WTC11 (cell line): Measurements from ENCODE around the gene ZNF689. TPM values are rescaled to one million over a fixed set of nuclear protein-coding genes. Genes with fewer than 3 reads are reported as not detected.

ENCODE experiments used
- ATAC-seq: fragments of 200-7000 bp; cut with Tn5 transposase; 2 replicates; pipeline ENCODE4 v1.10.0; 2021; ENCODE audit warnings: mild to moderate bottlenecking, moderate library complexity
- CTCF ChIA-PET: fragments of 300-600 bp; sonication (Branson Sonifier 250); formaldehyde crosslinking; loops from one replicate; lab custom pipeline; 2021; ENCODE audit warnings: antibody characterized with exemption; lab: Charles Lee
- POLR2A ChIA-PET: fragments of 350-600 bp; sonication (Branson Sonifier 250); formaldehyde crosslinking; loops from one replicate; lab custom pipeline; 2021; ENCODE audit warnings: antibody characterized with exemption; lab: Charles Lee
- DNase-seq: peaks from one replicate; pipeline ENCODE4 v3.0.0; 2021; ENCODE audit warnings: low spot score
- H3K27ac Mint-ChIP-seq: 2 replicates; pipeline ENCODE4 v1.8.0; 2021; ENCODE audit warnings: mixed read lengths
- H3K27me3 Mint-ChIP-seq: 2 replicates; pipeline ENCODE4 v1.8.0; 2021; ENCODE audit warnings: low read depth, mild to moderate bottlenecking, moderate library complexity, mixed read lengths
- H3K36me3 Mint-ChIP-seq: 2 replicates; pipeline ENCODE4 v1.8.0; 2021; ENCODE audit warnings: mixed read lengths
- H3K4me1 Mint-ChIP-seq: 2 replicates; pipeline ENCODE4 v1.8.0; 2022; ENCODE audit warnings: mixed read lengths
- H3K4me3 Mint-ChIP-seq: 2 replicates; pipeline ENCODE4 v1.8.0; 2021; ENCODE audit warnings: mild to moderate bottlenecking, moderate library complexity, mixed read lengths
- H3K9me3 Mint-ChIP-seq: 2 replicates; pipeline ENCODE4 v1.8.0; 2021; ENCODE audit warnings: mixed read lengths
- CREB1 ChIP-seq: sonication (generic); formaldehyde crosslinking; IDR thresholded peaks from 2 replicates; pipeline ENCODE4 v1.8.0; 2023; ENCODE audit warnings: mild to moderate bottlenecking, missing genetic modification reagents
- FOXJ3 ChIP-seq: sonication (generic); formaldehyde crosslinking; IDR thresholded peaks from 2 replicates; pipeline ENCODE4 v1.9.0; 2021; ENCODE audit warnings: missing genetic modification reagents, mild to moderate bottlenecking, borderline replicate concordance
- HMGA2 ChIP-seq: fragments of 250-450 bp; sonication (Bioruptor Pico); IDR thresholded peaks from 2 replicates; pipeline ENCODE4 v1.4.0; 2021; ENCODE audit warnings: mild to moderate bottlenecking, moderate library complexity
- IRF2 ChIP-seq: sonication (generic); formaldehyde crosslinking; IDR thresholded peaks from 2 replicates; pipeline ENCODE4 v1.8.0; 2022; ENCODE audit warnings: low read depth, missing genetic modification reagents, borderline replicate concordance
- KAT7 ChIP-seq: sonication (generic); formaldehyde crosslinking; IDR thresholded peaks from 2 replicates; pipeline ENCODE4 v1.8.1; 2023; ENCODE audit warnings: missing genetic modification reagents, mild to moderate bottlenecking, borderline replicate concordance
- MXD4 ChIP-seq: fragments of 250-450 bp; sonication (Bioruptor Pico); IDR thresholded peaks from 2 replicates; pipeline ENCODE4 v1.8.0; 2021; ENCODE audit warnings: mild to moderate bottlenecking, moderate library complexity, borderline replicate concordance
- NR3C1 ChIP-seq: sonication (generic); formaldehyde crosslinking; conservative IDR thresholded peaks from 2 replicates; pipeline ENCODE4 v1.8.1; 2023; ENCODE audit warnings: low read depth, mild to moderate bottlenecking, missing genetic modification reagents
- STAT6 ChIP-seq: sonication (generic); formaldehyde crosslinking; conservative IDR thresholded peaks from 2 replicates; pipeline ENCODE4 v1.8.1; 2023; ENCODE audit warnings: mild to moderate bottlenecking, low read depth, missing genetic modification reagents, moderate library complexity
- TCF7 ChIP-seq: sonication (generic); formaldehyde crosslinking; IDR thresholded peaks from 2 replicates; pipeline ENCODE4 v1.8.0; 2022; ENCODE audit warnings: mild to moderate bottlenecking, low read depth, missing genetic modification reagents, moderate library complexity
- TEAD1 ChIP-seq: sonication (generic); formaldehyde crosslinking; IDR thresholded peaks from 2 replicates; pipeline ENCODE4 v1.8.0; 2022; ENCODE audit warnings: mild to moderate bottlenecking, missing genetic modification reagents
- ZBTB43 ChIP-seq: sonication (generic); formaldehyde crosslinking; IDR thresholded peaks from 2 replicates; pipeline ENCODE4 v1.8.1; 2023; ENCODE audit warnings: mild to moderate bottlenecking, missing genetic modification reagents
- total RNA-seq: library from RNA; stranded (reverse); gene quantifications from 3 replicates; pipeline ENCODE4 v1.2.3, GENCODE V29; 2021
- TF ChIP-seq, protein P1 (sequence below): fragments of 200-600 bp; IDR thresholded peaks from 2 replicates; pipeline ENCODE4 v1.8.0; 2022; ENCODE audit warnings: antibody characterized with exemption
- TF ChIP-seq, protein P2 (sequence below): sonication (generic); formaldehyde crosslinking; IDR thresholded peaks from 2 replicates; pipeline ENCODE4 v1.8.0; 2022; ENCODE audit warnings: mild to moderate bottlenecking, missing genetic modification reagents
- TF ChIP-seq, protein P3 (sequence below): fragments of 250-450 bp; sonication (Bioruptor Pico); IDR thresholded peaks from 2 replicates; pipeline ENCODE4 v2.1.2; 2022; ENCODE audit warnings: mild to moderate bottlenecking, moderate library complexity
- TF ChIP-seq, protein P4 (sequence below): sonication (generic); formaldehyde crosslinking; IDR thresholded peaks from 2 replicates; pipeline ENCODE4 v1.8.0; 2023; ENCODE audit warnings: missing genetic modification reagents

The ZNF689 gene
- total RNA-seq, 1 experiment from 2014 or later, result 13.2 TPM

DNA sequence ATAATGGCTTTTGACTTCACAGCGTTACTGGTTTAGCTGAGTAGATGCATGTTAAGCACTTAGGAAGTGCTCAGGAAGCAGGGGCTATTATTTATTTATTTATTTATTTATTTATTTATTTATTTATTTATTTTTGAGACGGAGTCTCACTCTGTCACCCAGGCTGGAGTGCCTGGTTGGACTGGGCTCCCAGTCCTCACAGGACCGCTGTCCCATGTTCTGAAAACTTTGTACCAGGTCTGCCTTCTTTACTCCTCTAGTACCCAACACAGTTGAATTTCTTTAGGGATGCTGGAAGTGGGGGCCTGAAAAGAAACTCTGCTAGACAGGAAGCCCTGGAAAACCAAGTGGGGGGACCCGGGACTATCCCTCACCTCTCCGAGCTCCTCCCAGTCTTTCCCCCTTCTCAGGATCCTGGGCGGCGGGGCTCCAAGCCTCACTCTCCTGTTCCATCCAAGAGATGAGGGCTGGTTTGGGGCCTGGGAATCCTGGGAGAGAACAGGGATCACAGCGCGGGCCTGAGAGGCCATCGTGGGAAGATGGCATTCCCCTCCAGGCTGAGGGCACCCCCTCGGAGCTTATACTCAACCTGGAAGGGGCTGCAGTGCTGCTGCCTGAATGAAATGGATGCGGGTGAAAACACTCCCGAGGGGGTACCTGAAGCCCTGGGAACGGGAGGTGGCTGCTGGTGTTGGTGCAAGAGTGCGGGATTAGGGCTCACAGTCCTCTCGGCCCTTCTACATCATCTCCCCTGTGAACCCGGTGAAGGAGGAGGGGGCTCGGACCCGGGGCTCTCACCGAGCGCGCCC is 39.3 kb downstream of the ZNF689 start:
- DNase-seq (peak; percentile 40), ATAC-seq (peak; percentile 10)
- H3K4me3 Mint-ChIP-seq, result peak overlapping the region; percentile 91
- no peaks in the 10 kb centered on the region for H3K36me3 Mint-ChIP-seq
- no peaks in the 10 kb centered on the region for H3K9me3 Mint-ChIP-seq
- no peak for TF ChIP-seq STAT6 (CRISPR knock-in tag)
- TF ChIP-seq, protein P1, sequence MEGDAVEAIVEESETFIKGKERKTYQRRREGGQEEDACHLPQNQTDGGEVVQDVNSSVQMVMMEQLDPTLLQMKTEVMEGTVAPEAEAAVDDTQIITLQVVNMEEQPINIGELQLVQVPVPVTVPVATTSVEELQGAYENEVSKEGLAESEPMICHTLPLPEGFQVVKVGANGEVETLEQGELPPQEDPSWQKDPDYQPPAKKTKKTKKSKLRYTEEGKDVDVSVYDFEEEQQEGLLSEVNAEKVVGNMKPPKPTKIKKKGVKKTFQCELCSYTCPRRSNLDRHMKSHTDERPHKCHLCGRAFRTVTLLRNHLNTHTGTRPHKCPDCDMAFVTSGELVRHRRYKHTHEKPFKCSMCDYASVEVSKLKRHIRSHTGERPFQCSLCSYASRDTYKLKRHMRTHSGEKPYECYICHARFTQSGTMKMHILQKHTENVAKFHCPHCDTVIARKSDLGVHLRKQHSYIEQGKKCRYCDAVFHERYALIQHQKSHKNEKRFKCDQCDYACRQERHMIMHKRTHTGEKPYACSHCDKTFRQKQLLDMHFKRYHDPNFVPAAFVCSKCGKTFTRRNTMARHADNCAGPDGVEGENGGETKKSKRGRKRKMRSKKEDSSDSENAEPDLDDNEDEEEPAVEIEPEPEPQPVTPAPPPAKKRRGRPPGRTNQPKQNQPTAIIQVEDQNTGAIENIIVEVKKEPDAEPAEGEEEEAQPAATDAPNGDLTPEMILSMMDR, result no peak
- no peak for TF ChIP-seq NR3C1 (CRISPR knock-in tag)
- no peak for TF ChIP-seq KAT7 (CRISPR knock-in tag)
- TF ChIP-seq, protein P2, sequence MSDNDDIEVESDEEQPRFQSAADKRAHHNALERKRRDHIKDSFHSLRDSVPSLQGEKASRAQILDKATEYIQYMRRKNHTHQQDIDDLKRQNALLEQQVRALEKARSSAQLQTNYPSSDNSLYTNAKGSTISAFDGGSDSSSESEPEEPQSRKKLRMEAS (CRISPR knock-in tag), result no peak
- TF ChIP-seq, protein P3, sequence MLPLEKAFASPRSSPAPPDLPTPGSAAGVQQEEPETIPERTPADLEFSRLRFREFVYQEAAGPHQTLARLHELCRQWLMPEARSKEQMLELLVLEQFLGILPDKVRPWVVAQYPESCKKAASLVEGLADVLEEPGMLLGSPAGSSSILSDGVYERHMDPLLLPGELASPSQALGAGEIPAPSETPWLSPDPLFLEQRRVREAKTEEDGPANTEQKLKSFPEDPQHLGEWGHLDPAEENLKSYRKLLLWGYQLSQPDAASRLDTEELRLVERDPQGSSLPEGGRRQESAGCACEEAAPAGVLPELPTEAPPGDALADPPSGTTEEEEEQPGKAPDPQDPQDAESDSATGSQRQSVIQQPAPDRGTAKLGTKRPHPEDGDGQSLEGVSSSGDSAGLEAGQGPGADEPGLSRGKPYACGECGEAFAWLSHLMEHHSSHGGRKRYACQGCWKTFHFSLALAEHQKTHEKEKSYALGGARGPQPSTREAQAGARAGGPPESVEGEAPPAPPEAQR (CRISPR knock-in tag), result no peak
- TF ChIP-seq IRF2 (CRISPR knock-in tag), result no peak
- no peak for TF ChIP-seq FOXJ3 (CRISPR knock-in tag)
- TF ChIP-seq, protein P4, sequence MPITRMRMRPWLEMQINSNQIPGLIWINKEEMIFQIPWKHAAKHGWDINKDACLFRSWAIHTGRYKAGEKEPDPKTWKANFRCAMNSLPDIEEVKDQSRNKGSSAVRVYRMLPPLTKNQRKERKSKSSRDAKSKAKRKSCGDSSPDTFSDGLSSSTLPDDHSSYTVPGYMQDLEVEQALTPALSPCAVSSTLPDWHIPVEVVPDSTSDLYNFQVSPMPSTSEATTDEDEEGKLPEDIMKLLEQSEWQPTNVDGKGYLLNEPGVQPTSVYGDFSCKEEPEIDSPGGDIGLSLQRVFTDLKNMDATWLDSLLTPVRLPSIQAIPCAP (CRISPR knock-in tag), result no peak
- TF ChIP-seq HMGA2 (CRISPR knock-in tag), result 0 out of 2 replicates have a peak, but pooled peaks have one; percentile 23
- TF ChIP-seq CREB1 (CRISPR knock-in tag), result no peak
- 0 out of 2 replicates have a peak, but pooled peaks have one; percentile 50 for TF ChIP-seq TEAD1 (CRISPR knock-in tag)
- no peak for TF ChIP-seq ZBTB43
- no peak for TF ChIP-seq MXD4 (CRISPR knock-in tag)
- no peak for TF ChIP-seq TCF7
- CTCF ChIA-PET, result interaction anchor here (0.5 to 3.0 kb wide), 9 partner anchors 12 to 141 kb away, joined by 3 to 25 read pairs (median 9); partner anchors contain the start of genes DCTPP1, ZNF747, ZNF764 and ZNF785
- H3K27ac Mint-ChIP-seq, result peak overlapping the region; percentile 45
- POLR2A ChIA-PET, result interaction anchor here (0.7 to 2.9 kb wide), 7 partner anchors 10 to 153 kb away, joined by 3 to 22 read pairs (median 4); partner anchors contain the start of genes PRR14, ZNF689, ZNF747 and ZNF764
- H3K4me1 Mint-ChIP-seq, result peaks cover 15% of the 10 kb centered on the region
- peaks cover 4% of the 10 kb centered on the region; the same call in 1 of the 2 replicates for H3K27me3 Mint-ChIP-seq
